ENCODE measurements around the gene TTLL10. TPM values are rescaled to one million over a fixed set of nuclear protein-coding genes. Genes with fewer than 3 reads are reported as not detected.

TTLL10 gene
- total and polyA plus RNA-seq, 2 of the 8 experiments (the other 6 are each of a cell fraction or from before 2014, with no cell fraction given): 1.1 to 1.7 TPM

- TF ChIP-seq CHD7 (IDR thresholded peaks at IDR 0.05; ENCODE audit: insufficient replicate concordance, low read length) (no peak), SAP30 (IDR thresholded peaks at IDR 0.05; ENCODE audit: insufficient read depth, insufficient replicate concordance, low read length) (no peak), ATF2 (IDR thresholded peaks at IDR 0.05; ENCODE audit: low read length) (no peak)
Measured at GRCh38 chr1:1243266-1243660, 69.6 kb downstream of the TTLL10 start (continued).

Data from H1 (cell line).